ENCODE measurements around the gene SDS. TPM values are rescaled to one million over a fixed set of nuclear protein-coding genes. Genes with fewer than 3 reads are reported as not detected.

Gene SDS
- total and polyA plus RNA-seq, 2 experiments from 2014 or later = not detected

- no peak overlapping the region for H2AFZ ChIP-seq
- no peaks in the 10 kb centered on the region for H3K36me3 ChIP-seq (ENCODE audit: low read depth)
- in situ Hi-C loops (cut with MboI) = no loop called here
- H3K27me3 ChIP-seq (replicated peaks; ENCODE audit: insufficient read depth) = no peaks in the 10 kb centered on the region
- no peaks in the 10 kb centered on the region for H4K20me1 ChIP-seq (ENCODE audit: insufficient read depth)
- peaks cover 24% of the 10 kb centered on the region for H3K79me2 ChIP-seq (ENCODE audit: insufficient read depth)
- H3K9me3 ChIP-seq (ENCODE audit: low read depth) = no peaks in the 10 kb centered on the region
- H3K9ac ChIP-seq = no peak overlapping the region
- H3K4me2 ChIP-seq (ENCODE audit: unreplicated experiment) = no peak overlapping the region
- no peak overlapping the region for H3K4me3 ChIP-seq
- peak overlapping the region; percentile 11; the same call in 1 of the 2 replicates for H3K27ac ChIP-seq
- H3K4me1 ChIP-seq (ENCODE audit: insufficient read depth) = peaks cover 18% of the 10 kb centered on the region
- H3F3A ChIP-seq (ENCODE audit: insufficient read depth) = no peaks in the 10 kb centered on the region
- 28 to 33% methylated on average over 12 of the region's 12 CpGs for WGBS, 2 experiments (ENCODE audit: low coverage in 1 of 2, low lambda C conversion rate in 2 of 2, missing lambda C conversion rate in 2 of 2)
- no peaks in the 10 kb centered on the region for H3K9me2 ChIP-seq (ENCODE audit: insufficient read depth)
- TF ChIP-seq EZH2 (IDR thresholded peaks at IDR 0.05; ENCODE audit: insufficient read depth, poor library complexity, severe bottlenecking) (no peak), EZH2phosphoT487 (IDR thresholded peaks at IDR 0.05; ENCODE audit: insufficient read depth, low read depth) (no peak)
- peak; percentile 46 for DNase-seq
These were observed 41.9 kb downstream of the SDS start for GRCh38 chr12:113361574-113362370.

- H4K20me1 ChIP-seq (ENCODE audit: insufficient read depth) = no peaks in the 10 kb centered on the region
- no peaks in the 10 kb centered on the region for H3K9me2 ChIP-seq (ENCODE audit: insufficient read depth)
- peak overlapping the region; percentile 96 for H3K4me2 ChIP-seq (ENCODE audit: unreplicated experiment)
- H3K9ac ChIP-seq = peak overlapping the region; percentile 81
- no peaks in the 10 kb centered on the region for H3K9me3 ChIP-seq (ENCODE audit: low read depth)
- no peaks in the 10 kb centered on the region for H3K36me3 ChIP-seq (ENCODE audit: low read depth)
- TF ChIP-seq EZH2 (IDR thresholded peaks at IDR 0.05; ENCODE audit: insufficient read depth, poor library complexity, severe bottlenecking) (no peak), EZH2phosphoT487 (IDR thresholded peaks at IDR 0.05; ENCODE audit: insufficient read depth, low read depth) (no peak)
- 39 to 40% methylated on average over 9 of the region's 9 CpGs for WGBS, 2 experiments (ENCODE audit: low coverage in 1 of 2, low lambda C conversion rate in 2 of 2, missing lambda C conversion rate in 2 of 2)
- H3K27ac ChIP-seq = no peak overlapping the region
- peak; percentile 54 for DNase-seq
- no peak overlapping the region for H2AFZ ChIP-seq
- in situ Hi-C loops (cut with MboI) = no loop called here
- H3K27me3 ChIP-seq (replicated peaks; ENCODE audit: insufficient read depth) = no peaks in the 10 kb centered on the region
- H3K4me1 ChIP-seq (ENCODE audit: insufficient read depth) = peaks cover 18% of the 10 kb centered on the region
- H3K79me2 ChIP-seq (ENCODE audit: insufficient read depth) = peaks cover 23% of the 10 kb centered on the region
- H3K4me3 ChIP-seq = peak overlapping the region; percentile 90; the same call in 1 of the 2 replicates
- H3F3A ChIP-seq (ENCODE audit: insufficient read depth) = no peaks in the 10 kb centered on the region
These were observed 43.5 kb downstream of the SDS start for GRCh38 chr12:113359939-113360748.

GRCh38 chr12:113359133-113359938, 44.4 kb downstream of the SDS start:
- H4K20me1 ChIP-seq (ENCODE audit: insufficient read depth) = no peaks in the 10 kb centered on the region
- peak; percentile 52 for DNase-seq
- H3K4me2 ChIP-seq (ENCODE audit: unreplicated experiment) = peak overlapping the region; percentile 96
- no peaks in the 10 kb centered on the region for H3K9me2 ChIP-seq (ENCODE audit: insufficient read depth)
- peak overlapping the region; percentile 81 for H3K9ac ChIP-seq
- no peaks in the 10 kb centered on the region for H3F3A ChIP-seq (ENCODE audit: insufficient read depth)
- H3K36me3 ChIP-seq (ENCODE audit: low read depth) = no peaks in the 10 kb centered on the region
- in situ Hi-C loops (cut with MboI) = no loop called here
- peaks cover 17% of the 10 kb centered on the region for H3K79me2 ChIP-seq (ENCODE audit: insufficient read depth)
- TF ChIP-seq EZH2 (IDR thresholded peaks at IDR 0.05; ENCODE audit: insufficient read depth, poor library complexity, severe bottlenecking) (no peak), EZH2phosphoT487 (IDR thresholded peaks at IDR 0.05; ENCODE audit: insufficient read depth, low read depth) (no peak)
- WGBS, 2 experiments (ENCODE audit: low coverage in 1 of 2, low lambda C conversion rate in 2 of 2, missing lambda C conversion rate in 2 of 2) = 9 to 10% methylated on average over 11 of the region's 11 CpGs
- no peaks in the 10 kb centered on the region for H3K9me3 ChIP-seq (ENCODE audit: low read depth)
- H3K27me3 ChIP-seq (replicated peaks; ENCODE audit: insufficient read depth) = no peaks in the 10 kb centered on the region
- peak overlapping the region; percentile 90 for H3K4me3 ChIP-seq
- peaks cover 18% of the 10 kb centered on the region for H3K4me1 ChIP-seq (ENCODE audit: insufficient read depth)
- H2AFZ ChIP-seq = peak overlapping the region; percentile 85
- no peak overlapping the region for H3K27ac ChIP-seq
